ENCODE data around the gene DDI2.

GRCh38 chr1:15671430-15671829 is 54.2 kb downstream of the DDI2 start:
- TF ChIP-seq CTCF (IDR thresholded peaks at IDR 0.05; ENCODE audit: borderline replicate concordance, extremely low read depth, low read length, poor library complexity, severe bottlenecking): no peak
- no peak for TF ChIP-seq EZH2 (IDR thresholded peaks at IDR 0.05; ENCODE audit: borderline replicate concordance, low read depth, low read length, severe bottlenecking)
